ENCODE results near the gene TMEM219.
"Not testable (repeated sequence)": the region's sequence is repeated elsewhere in the genome, so short reads cannot be mapped to it uniquely, and the experiment has no call there.

The TMEM219 gene

GRCh38 chr16:29996766-29997250 is 34.9 kb downstream of the TMEM219 start:
- no peak for DNase-seq

GRCh38 chr16:29999605-30000004 is 37.7 kb downstream of the TMEM219 start:
- no peak for DNase-seq

GRCh38 chr16:30000735-30001631 is 39.1 kb downstream of the TMEM219 start:
- DNase-seq, result no peak

GRCh38 chr16:30002614-30003346 is 40.9 kb downstream of the TMEM219 start:
- no peak for DNase-seq

- no peak for DNase-seq
Observed at GRCh38 chr16:30003670-30004423, 42.0 kb downstream of the TMEM219 start.

GRCh38 chr16:30004424-30004776 is 42.5 kb downstream of the TMEM219 start:
- DNase-seq, result no peak

GRCh38 chr16:30004811-30005242 is 42.9 kb downstream of the TMEM219 start:
- no peak for DNase-seq

GRCh38 chr16:30005341-30006094 is 43.6 kb downstream of the TMEM219 start:
- DNase-seq, result peak; percentile 42

GRCh38 chr16:30006095-30006473 is 44.2 kb downstream of the TMEM219 start:
- DNase-seq, result no peak

- DNase-seq, result no peak
Observed at GRCh38 chr16:30006659-30007377, 44.9 kb downstream of the TMEM219 start.

GRCh38 chr16:30007378-30007895 is 45.6 kb downstream of the TMEM219 start:
- no peak for DNase-seq

GRCh38 chr16:30009085-30009862 is 47.4 kb downstream of the TMEM219 start:
- no peak for DNase-seq

- no peak for DNase-seq
Observed at GRCh38 chr16:30009990-30010843, 48.3 kb downstream of the TMEM219 start.

GRCh38 chr16:30010844-30011713 is 49.2 kb downstream of the TMEM219 start, which contains the start of gene DOC2A:
TSS of gene DOC2A (minus strand) at chr16:30011027. CDS start at chr16:30010222, 805 bp downstream.
- no peak for DNase-seq

GRCh38 chr16:30011714-30012504 is 50.0 kb downstream of the TMEM219 start:
- DNase-seq, result no peak

GRCh38 chr16:30012598-30012997 is 50.7 kb downstream of the TMEM219 start:
- not testable (repeated sequence) for DNase-seq

GRCh38 chr16:30015450-30015849 is 53.6 kb downstream of the TMEM219 start:
- DNase-seq, result not testable (repeated sequence)

Measured in inflammatory macrophage treated with lipopolysaccharide for 4 hours (primary cell).